ENCODE results near the gene FUT9.

FUT9 gene

DNA sequence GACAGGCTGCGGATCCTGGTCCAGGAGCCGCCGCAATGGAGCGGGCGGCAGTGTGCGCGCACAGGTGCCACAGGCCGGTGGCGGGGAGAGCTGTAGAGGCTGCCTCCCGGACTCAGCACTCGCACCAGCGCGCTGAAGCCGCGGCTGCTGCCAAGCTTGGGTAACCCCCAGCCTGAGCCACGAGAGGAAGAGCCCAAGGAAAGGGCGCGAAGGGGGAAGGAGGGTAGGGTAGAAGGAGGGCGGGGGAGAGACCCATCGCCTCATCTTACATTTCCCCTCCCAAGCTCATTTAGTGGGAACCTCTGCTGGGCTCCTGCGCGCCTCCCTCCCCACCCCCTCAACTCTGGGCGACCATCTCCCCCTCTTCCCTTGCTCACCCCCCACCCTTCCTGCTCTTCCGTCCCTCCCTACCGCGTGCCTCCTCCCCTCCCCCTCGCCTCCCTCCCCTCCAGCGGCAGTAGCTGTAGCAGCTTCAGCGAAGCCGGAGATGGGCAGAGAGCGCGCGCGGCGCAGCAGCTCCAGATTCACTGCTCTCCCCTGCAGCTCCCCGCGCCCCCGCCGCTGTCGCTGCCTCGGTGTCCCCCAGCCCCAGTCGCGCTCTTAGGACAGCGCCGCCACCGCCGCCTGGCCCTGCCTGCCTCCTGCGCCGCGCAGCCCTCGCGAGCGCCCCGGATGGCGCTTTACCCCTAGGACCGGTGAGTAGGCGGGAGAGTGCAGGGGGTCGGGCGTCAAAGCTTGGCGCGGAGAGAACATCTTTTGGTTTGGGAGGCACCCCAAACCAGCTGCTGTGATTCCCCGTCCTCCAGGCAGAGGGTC is at the start of gene FUT9:
Gene FUT9, plus strand, starts transcription at position 457 of the 816 bp plus-strand sequence. CDS start 187,182 bp downstream, outside the sequence.
- FAIRE-seq: no peak

DNA sequence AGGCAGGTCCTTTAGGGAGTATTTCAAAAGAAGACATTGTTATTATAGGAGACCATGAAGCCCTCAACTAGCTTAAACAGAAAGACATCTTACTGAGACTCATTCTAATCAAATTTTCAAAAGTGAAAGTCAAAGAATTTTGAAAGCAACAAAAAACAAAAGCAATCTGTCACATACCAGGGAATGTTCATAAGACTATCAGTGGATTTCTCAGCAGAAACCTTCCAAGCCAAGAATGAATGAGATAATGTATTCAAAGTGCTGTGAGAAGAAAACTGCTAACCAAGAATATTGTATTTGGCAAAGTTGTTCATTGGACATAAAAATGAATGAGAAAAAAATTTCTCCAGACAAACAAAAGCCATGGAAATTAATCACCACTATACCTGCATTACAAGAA is 48.2 kb upstream of the FUT9 start:
- no peak for FAIRE-seq

DNA sequence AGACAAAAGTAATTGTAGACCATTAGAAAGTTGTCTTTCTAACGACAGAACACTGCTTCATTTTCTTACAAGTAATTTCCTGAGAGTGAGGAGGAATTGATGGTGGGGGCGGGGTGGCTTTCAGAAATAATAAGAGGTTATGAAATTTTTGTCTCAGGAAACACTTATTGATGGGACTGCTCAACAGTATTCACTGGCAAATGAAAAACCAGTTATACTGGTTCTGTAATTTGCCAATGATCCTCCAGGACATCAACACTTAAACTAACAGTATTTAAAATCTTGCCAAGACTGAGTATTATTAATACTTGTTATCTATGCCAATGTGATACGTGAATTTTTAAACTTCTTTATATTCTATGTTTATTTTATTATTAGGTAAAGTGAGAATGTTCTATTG is 41.8 kb upstream of the FUT9 start:
- FAIRE-seq: no peak

DNA sequence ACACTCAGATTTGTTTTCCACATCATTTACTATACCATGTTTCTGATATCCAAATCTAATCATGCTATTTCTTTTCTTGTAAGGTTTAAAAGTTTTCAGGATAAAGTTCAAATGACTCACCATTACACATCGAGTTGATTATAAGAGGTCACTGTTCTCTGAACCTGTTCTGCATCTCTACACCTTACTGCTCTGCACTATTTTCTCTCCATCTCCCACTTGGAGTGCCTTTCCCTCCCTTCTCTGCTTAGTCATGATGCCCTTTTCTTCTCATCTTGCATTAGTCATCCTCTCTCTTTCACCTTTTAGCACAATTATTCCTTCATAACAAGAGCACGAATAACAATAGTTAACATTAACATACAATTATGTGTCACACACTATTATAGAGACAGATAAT is 37.5 kb upstream of the FUT9 start:
- no peak for FAIRE-seq

DNA sequence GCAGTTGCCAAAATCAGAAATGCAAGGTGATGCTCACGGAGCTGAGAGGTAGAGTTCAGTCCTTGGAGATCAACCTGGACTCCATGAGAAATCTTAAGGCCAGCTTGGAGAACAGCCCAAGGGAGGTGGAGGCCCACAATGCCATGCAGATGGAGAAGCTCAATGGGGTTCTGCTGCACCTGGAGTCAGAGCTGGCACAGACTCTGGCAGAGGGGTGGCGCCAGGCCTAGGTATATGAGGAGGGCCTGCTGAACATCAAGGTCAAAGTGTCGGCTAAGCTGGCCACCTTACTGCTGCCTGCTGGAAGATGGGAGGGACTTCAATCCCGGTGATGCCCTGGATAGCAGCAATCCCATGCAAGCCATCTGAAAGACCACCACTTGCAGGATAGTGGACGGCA is 23.9 kb upstream of the FUT9 start:
- no peak for FAIRE-seq

DNA sequence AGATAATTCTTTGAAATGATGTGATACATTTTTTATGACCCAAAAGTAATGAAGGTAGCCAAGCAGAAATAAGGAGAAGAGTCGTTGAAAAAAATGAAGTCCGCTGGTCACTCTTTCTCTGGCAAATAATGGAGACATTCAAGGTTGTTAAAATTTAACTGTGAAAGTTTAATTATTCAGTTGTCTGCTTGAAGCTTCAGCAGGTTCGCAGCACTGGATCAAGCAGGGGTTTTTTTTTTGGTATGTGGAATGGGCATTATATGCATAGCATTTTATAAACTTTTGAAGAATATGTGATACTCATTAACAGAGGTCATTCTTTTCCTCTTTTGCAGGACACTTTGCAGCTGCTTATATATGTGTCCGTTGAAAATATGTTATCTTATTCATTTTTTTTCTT is 21.6 kb upstream of the FUT9 start:
- no peak for FAIRE-seq

DNA sequence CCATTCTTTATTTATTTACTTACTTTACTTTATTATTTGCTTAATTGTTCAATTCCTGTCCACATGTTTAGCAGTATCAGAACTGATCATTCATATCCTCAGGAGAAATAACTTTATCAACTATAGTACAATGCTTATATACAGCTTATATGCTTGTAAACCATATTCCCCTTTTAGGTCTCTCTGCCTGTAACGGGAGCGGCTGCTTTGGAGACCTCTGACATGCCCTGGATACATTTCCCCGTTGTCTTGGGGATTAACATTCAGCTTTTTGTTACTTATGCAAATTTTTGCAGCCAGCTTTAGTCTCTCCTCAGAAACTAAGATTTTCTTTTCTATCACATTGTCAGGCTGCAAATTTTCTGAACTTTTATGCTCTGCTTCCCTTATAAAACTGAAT is 17.6 kb upstream of the FUT9 start:
- FAIRE-seq: no peak

DNA sequence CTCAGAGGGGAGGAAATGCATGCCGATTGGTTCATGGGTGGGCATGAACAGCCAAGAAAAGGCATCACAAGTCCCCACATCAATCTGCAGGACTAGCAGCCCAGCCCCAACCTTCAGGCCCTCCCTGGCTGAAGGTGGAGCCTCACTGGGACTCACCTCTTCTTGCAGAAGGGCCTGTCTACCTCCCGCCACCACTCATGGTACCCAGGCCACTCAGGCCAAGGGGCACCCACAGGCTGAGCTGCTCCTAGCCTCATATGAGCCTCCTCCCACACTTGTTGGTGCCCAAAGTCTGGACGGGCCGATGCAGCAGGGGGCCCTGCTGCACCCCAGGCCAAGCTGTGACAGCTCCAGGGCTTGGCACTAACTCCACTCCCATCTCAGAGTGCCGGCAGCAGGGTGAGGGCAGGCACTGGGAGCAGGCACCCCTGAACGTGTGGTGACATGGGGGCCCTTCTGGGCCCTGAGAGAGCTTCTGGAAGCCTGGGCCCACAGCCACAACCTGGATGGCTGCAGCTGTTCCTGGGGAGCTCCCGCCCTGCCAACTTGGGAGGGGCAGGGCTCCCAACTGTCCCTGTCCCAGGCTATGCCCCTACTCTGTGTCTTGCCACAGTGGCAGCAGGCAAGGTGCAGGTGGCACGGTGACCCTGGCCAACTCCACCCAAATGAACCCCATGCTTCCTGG is 13.7 kb upstream of the FUT9 start:
- no peak for FAIRE-seq

DNA sequence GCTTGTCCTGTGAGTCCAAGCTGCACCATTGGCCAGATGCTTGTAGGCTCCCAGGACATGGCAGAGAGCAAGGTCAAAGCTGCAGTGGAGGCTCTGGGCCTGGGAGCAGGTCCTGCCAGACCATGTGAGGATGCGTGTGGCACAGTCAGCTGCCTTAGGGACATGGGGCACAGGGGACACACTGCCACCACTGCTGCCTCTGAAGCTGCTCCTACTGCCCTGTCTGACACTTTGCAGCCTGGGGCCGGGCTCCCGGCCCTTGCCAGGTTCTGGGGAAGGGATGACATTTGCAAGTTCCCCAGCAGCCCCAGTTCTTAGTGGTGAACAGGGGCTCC is 13.2 kb upstream of the FUT9 start:
- FAIRE-seq: no peak

DNA sequence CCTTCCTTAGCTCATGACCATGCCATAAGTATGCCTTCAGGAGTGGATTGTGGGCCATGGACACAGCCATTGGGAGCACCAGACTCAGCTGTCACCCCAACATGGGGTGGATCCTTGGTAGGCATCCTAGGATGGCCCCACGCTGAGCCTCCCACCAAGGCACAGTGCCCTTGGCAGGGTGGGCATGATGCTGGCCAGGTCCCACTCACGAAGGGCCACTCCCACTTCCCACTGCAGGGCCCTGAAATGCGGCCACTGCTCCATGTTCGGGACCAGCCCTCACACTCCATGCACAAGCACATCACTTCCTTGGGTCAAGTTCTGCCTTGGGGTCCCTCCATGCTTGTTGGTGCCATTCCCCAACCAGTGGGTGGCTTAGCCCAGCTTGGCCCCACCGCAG is 12.9 kb upstream of the FUT9 start:
- no peak for FAIRE-seq

DNA sequence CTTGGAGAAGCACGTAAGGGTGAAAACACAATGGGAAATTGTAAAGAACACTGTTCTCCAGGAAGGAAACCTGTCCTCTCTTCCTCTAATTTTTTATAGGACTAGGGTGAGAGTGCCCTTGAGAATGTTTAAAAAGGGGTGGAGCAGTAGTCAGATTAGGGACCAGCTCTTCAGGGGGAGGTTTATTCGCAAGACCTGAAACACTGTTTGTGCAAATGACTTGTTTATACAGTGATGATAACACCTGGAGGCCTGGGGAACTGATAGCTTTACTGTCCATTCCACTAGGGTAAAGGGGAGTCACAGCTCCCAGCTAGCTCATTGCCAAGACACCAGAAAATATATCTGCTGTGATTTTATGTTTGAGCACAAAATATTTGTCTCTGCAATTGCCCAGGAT is 8.1 kb upstream of the FUT9 start:
- no peak for FAIRE-seq

DNA sequence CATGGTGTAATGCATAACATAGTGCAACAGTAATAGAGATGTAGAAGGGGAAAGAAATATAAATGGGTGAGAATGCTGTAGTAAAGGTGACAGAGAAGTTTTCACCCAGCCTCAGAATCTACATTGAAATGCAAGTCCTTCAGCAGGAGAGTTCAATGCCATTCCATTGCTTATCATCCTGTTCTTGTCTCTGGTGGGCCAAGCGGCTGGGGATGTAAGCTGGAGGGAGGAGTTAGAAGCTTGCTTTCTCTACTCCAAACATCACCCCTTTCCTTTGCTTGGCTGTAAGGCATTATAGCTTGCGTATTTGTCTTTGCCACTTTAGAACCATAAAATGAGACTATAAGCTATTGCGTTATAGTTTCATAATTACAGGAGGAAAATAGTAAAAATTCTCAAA is 2.2 kb upstream of the FUT9 start:
- FAIRE-seq: no peak

DNA sequence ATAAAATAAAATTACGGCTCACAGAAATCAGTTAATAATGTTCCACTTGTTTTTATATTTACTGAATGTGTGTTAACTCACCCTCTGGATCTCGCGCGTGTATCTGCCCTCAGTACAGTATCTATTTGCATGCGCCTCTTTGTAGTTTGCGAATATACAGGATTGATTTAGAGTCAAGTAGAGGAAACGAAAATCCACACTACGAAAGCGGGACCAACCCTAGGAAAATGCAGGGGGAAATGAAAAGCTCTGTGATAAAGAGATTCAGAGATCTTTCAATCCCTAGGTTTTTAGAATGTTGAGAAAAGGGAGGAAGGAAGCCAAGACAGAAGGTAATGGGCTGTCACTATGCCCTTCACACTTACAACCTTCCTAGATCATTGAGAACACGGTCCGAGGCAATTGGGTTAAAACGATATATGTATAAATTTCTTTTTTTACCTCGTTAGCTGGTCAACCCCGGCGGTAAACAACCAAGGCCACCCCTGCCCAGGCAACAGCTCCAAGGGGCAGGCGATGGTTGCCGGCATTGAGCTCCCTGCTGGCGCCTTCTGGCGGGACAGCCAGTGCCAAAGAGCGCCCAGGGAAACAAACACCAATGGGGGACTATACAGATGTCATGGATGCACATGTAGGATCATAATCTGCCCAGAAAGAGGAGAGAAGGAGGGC is 792 bp upstream of the FUT9 start:
- FAIRE-seq: no peak

DNA sequence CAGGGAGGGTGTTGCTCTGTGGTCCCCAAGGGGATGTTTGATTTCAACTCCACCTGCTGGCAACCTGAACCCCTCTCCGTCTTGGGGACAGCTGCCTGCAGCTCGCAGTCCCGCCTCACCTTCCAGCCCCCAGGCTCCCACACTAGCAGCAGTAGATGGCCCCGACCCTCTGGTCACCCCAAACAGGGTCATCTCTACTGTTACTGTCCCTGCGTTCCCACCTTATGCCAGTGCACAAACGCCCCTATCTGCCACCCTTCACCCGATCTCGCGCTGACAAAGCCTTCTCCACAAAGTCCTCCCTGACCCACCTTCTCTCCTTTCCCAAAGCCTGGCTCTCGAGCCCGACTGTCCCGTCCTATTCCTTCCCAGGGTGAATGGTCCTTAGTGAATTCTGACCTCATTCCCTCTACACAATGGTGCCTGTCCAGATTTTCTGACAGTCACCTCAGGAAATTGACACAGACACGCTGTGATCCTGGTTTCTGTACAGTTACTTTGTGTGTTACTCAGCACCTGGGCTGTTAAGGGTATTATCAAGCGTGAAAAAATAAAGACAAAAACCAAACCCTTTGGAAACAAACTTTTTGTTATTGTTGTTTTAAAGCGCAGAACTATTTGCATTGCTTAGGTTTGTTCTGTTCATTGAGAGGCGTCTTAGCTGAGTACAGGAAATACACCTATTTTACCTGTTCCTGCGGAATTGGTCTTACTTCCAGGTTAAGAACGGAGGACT is 728 bp downstream of the FUT9 start:
- FAIRE-seq: no peak

DNA sequence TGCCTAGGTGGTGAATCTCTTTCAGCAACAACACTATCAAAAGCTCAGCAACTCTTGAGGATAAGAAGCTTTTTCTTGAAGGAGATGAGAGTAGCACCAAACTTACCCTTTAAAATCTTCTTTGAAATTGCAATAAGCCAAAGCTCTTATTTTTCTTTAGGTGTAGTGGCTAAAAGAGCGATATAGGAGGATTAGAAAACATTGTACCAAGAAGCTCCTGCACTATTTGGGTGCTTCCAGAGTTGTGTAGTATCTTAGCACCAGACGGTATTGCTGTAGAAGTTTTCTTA is 1.2 kb downstream of the FUT9 start:
- no peak for FAIRE-seq

DNA sequence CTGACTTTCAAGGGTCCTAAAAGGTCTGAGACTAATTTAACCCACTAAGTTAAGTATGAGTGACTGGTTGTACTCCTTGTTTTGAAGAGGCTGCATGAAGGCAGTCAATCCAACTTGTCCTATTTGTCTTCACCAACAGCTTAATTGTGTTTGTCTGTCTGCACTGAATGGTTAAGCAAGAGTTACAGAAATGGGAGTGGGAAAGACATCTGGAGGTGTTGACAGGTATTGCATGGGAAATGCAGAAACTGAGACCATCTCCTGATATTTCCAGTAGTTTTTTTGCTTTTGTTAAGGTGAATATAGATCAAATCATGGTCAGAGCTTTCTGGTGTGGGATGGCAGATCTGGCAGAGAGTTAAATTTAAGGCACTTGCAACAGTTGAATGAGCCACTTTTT is 6.5 kb downstream of the FUT9 start:
- FAIRE-seq: no peak

DNA sequence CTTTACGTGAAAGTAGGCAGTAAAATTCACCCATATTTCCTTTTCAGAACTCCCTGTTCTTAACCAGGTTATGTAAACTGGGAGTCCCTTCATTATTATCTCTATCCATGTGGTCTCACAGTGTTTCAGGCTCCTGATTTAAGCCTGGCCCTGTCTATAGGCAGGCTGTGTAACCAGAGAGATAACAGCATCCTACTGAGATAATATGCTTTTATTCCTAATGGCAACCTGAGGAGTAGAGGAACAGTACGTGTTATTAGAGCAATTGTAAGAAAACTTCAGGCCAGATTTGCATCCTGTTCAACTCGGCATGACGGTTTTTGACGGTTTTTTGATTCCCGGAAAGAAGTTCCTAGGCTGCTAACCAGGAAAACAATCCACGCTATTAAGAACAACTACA is 16.9 kb downstream of the FUT9 start:
- no peak for FAIRE-seq

DNA sequence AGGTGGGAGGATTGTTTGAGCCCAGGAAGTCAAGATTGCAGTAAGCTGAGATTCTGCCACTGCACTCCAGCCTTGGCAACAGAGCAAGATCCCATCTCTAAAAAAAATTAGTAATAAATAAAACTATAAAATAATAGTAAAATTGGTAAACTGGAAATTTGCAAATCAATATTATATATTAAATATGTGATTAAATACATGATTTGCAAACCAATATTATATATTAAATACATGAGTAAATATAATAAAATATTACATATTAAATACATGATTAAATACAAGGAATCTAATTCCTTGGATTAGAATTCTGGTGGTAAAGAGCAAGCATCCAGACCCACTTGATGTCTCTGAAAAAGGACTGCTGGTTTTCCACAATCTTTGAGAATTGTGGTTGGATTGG is 35.8 kb downstream of the FUT9 start:
- no peak for FAIRE-seq

DNA sequence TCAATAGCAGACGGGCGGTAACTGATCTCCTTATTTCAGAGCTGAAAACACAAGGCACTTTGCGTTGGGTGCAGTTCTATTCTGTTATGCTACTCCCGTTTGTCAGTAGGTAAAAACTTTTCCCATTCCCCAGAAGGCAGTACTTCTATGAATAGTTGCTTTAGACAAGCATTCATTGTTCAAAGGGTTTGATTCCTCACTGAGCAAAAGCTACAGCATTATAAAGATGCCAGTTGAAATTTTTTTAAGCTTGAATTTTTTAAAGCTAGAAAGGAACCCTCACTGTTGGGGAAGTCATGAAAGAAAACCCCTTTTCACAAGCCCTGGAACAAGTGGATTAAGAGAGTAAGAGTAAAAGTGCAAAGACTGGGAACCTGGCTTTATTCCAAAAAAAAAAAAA is 42.3 kb downstream of the FUT9 start:
- no peak for FAIRE-seq

DNA sequence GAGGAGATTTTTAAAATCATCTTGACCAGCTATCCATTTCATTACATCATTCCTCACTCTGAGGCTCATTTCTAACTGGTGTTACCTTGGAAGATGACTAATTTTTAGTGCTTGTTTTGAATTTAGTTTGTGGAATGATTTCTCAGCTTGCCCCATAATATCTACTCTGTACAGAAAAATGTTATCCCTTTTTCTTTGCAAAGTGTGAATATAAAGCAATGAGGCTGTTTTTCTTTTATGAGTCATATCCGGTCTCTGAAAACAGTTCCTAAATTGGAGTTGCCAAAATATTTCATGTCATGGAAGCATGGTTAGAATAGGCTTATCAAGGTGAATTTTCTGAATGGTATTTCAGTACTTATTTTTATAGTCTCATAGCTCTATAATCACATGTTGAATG is 43.8 kb downstream of the FUT9 start:
- no peak for FAIRE-seq

DNA sequence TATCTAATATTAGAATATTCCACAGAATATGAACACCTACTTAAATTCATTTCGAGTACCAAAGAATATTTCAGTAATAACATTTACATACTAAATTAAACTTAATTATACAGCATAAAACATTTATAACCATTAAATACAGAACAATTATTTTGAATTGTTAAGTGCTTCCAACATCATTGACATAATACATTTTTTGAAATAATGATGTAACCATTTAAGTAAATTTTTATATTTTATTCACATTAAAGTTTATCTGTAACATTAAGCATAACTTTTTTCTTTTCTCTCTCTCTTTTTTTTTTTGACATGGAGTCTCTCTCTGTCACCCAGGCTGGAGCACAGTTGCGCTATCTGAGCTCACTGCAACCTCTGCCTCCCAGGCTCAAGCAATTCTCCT is 44.5 kb downstream of the FUT9 start:
- no peak for FAIRE-seq

DNA sequence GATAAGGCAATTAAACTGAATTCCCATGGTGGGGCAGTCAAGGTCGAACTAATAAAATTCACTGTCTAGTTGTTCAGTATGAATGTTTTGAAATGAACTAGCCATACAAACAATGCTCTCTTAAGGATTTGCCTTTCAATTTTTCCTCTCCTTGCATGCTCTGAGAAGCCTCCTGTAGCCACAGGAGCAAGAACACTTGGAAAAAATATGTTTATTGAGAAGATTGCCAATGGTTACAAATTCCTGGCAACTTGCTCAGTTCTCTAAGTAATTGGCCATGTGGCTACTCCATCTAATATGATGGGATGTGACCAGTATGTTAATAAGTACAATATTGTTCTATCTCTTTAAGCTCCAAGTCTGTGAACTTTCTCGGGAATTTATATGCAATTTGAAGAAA is 49.4 kb downstream of the FUT9 start:
- no peak for FAIRE-seq

DNA sequence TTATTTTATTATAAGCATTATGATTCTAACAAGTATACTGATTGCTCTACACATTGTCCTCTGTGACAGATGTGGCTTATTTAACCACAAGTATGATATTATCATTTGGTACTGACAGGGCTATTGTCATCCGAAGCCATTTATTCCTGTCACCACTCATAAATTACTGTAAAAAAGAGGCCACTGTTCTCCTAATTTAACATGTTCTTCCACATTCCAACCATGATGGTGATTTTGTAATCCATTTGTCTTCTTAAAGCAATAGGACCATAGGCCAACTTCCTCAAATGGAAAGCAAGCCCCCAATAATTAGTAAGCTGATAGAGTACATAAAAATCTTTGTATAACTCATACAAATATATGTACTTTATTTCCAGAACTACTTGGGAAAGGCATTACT is 50.6 kb downstream of the FUT9 start:
- FAIRE-seq: no peak

DNA sequence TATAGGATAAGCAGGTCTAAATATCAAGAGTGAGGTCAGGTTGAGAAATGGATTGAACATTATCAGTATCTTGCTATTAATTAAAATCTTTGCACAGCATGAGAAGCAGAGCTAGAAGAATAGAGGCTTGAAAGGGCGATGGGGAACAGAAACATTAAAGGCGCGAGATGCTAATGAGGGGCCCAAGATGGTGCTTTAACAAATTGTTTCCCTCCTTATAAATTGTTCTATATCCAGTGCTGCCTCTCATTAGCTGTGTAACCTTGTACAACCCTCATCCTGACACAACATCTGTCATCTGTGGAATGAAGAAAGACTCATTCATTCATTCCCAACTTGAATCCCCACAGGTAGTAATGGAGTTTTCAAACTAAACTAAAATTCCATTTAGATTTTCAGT is 57.8 kb downstream of the FUT9 start:
- no peak for FAIRE-seq

All from A204.1 (cell line).